ENCODE data around the gene FOXK2. TPM values are rescaled to one million over a fixed set of nuclear protein-coding genes. Genes with fewer than 3 reads are reported as not detected.

Gene FOXK2
- total RNA-seq, 4 donors from 2014 or later = 15.9 to 70.9 (median 42.7) TPM

DNA sequence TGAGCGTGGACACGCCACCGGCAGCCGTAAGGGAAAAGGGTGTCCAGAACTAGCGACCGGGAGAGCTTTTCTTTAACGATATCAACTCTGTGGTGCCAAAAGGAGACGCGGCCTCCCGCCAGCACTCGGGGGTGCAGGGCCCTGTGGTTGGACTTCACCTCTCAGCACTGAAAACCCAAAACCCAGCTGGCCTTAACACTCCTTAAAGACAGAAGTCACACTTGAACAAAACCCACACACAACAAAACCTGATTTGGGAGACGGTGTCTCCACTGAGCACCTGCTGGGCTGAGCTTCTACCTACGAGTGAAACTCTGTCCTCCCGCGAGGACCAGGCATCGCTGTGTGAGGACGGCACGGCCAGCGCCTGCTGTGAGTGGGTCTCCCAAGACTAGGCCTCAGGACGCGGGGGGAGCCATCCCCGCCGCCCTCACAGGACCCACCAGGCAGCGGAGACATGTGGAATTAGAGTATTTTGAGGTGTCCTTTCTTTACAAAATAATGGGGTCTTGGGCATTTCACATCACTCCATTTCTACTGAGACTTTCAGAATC, 82.0 kb downstream of the FOXK2 start:
- Histone ChIP-seq H3K9me3 (no peaks in the 10 kb centered on the region), H3K27ac (no peak overlapping the region), H3K36me3 (no peaks in the 10 kb centered on the region), H3K4me3 (no peak overlapping the region), H3K4me1 (no peaks in the 10 kb centered on the region), H3K27me3 (no peaks in the 10 kb centered on the region)
- TF ChIP-seq, protein P1, sequence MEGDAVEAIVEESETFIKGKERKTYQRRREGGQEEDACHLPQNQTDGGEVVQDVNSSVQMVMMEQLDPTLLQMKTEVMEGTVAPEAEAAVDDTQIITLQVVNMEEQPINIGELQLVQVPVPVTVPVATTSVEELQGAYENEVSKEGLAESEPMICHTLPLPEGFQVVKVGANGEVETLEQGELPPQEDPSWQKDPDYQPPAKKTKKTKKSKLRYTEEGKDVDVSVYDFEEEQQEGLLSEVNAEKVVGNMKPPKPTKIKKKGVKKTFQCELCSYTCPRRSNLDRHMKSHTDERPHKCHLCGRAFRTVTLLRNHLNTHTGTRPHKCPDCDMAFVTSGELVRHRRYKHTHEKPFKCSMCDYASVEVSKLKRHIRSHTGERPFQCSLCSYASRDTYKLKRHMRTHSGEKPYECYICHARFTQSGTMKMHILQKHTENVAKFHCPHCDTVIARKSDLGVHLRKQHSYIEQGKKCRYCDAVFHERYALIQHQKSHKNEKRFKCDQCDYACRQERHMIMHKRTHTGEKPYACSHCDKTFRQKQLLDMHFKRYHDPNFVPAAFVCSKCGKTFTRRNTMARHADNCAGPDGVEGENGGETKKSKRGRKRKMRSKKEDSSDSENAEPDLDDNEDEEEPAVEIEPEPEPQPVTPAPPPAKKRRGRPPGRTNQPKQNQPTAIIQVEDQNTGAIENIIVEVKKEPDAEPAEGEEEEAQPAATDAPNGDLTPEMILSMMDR (IDR thresholded peaks at IDR 0.05) = no peak
- no peak for TF ChIP-seq POLR2A (IDR thresholded peaks at IDR 0.05)
- intact Hi-C loops (cut with DNase I; ENCODE audit: low total_unique reads) = no loop called here
- DNase-seq = no peak

DNA sequence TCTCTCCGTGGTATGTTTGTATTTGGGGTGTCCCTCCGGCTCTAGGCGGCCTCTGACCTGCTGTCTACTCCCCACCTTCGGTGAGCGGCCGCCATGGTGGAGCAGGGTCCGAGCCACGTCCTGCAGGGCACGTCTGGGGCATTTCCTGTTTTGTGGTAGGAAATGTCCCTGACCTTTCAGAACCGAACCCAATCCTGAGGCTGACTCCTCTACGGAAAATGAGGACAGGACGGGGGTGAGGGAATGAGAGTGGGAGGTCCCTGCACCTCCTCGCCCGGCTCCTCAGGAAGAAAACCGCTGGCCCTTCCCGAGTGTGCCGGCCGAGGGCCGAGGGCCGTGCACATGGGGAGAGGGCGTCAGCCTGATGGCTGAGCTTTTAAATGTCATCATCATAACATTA, 83.0 kb downstream of the FOXK2 start:
- intact Hi-C loops (cut with DNase I; ENCODE audit: low total_unique reads) = no loop called here
- H3K27me3 ChIP-seq = no peaks in the 10 kb centered on the region
- TF ChIP-seq, protein P1 (IDR thresholded peaks at IDR 0.05) = no peak
- no peak for TF ChIP-seq POLR2A (IDR thresholded peaks at IDR 0.05)
- peak overlapping the region in 1 of 2 donors; percentile 1 for H3K27ac ChIP-seq
- H3K4me3 ChIP-seq = no peak overlapping the region
- no peak for DNase-seq
- H3K36me3 ChIP-seq = no peaks in the 10 kb centered on the region
- no peaks in the 10 kb centered on the region for H3K9me3 ChIP-seq
- H3K4me1 ChIP-seq = no peaks in the 10 kb centered on the region

DNA sequence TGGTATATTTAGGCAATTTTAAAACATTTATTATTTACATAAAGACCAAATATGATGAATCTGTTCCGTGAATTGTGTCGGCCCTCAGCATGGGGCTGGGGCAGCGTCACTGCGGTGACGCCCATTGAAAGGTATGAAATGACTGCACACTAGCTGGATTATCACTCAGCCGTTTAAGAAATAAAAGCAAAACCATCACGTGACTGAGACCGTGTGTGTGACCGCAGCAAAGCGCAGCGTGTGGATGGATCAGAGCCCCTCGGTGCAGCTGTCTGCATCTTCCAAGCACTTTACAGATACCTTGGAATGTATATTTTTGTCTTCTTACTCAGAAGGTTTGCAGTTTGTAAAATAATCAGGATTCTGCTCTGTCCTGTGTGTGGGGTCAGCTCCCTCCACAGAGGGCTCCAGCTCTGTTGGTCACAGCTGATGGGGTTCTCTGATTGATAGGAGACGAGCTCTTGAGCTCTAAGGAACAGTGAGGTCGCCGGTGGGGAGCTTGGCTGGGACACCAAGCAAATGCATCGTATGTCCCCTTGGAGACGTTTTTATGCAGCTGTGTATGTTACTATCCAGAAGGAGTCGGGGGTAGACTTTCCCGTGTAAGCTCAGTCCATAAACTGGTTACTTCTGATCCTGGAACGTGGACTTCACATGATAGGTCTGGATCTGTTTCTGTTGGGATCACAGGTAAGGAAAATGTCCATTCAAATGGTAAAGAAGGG, 83.6 kb downstream of the FOXK2 start:
- intact Hi-C loops (cut with DNase I; ENCODE audit: low total_unique reads) = no loop called here
- no peaks in the 10 kb centered on the region for H3K36me3 ChIP-seq
- no peaks in the 10 kb centered on the region for H3K27me3 ChIP-seq
- no peak overlapping the region for H3K27ac ChIP-seq
- no peaks in the 10 kb centered on the region for H3K9me3 ChIP-seq
- DNase-seq = no peak
- H3K4me1 ChIP-seq = no peaks in the 10 kb centered on the region
- no peak overlapping the region for H3K4me3 ChIP-seq
- TF ChIP-seq POLR2A (IDR thresholded peaks at IDR 0.05) = no peak
- TF ChIP-seq, protein P1 (IDR thresholded peaks at IDR 0.05) = no peak

DNA sequence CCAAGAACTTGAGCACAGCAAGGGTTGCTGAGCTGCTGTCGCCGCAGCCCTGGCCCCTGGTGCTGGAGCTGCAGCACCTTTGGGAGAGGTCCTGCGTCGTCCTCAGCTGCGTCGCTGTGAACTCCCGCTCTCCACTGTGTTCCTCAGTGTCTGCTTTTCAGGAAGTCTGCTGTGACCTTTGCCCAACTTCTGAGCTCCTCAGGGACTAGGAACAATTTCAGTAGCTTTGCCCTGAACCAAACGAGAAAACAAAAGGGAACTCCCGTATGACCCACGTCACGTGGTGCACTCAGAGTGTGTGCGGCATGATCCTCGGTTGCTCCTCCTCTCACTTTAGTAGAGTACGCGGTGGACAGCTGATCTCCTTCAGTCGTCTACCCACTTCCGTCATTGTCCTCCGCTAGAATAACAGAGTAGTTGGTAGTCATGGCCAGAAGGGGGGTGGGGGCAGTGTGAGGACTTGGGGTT, 84.5 kb downstream of the FOXK2 start:
- Histone ChIP-seq H3K4me1 (no peaks in the 10 kb centered on the region), H3K27me3 (no peaks in the 10 kb centered on the region), H3K27ac (no peak overlapping the region), H3K9me3 (no peaks in the 10 kb centered on the region), H3K4me3 (no peak overlapping the region), H3K36me3 (no peaks in the 10 kb centered on the region)
- no peak for TF ChIP-seq POLR2A (IDR thresholded peaks at IDR 0.05)
- TF ChIP-seq, protein P1 (IDR thresholded peaks at IDR 0.05) = no peak
- peak in 1 of 2 donors; percentile 44 for DNase-seq
- intact Hi-C loops (cut with DNase I; ENCODE audit: low total_unique reads) = no loop called here

DNA sequence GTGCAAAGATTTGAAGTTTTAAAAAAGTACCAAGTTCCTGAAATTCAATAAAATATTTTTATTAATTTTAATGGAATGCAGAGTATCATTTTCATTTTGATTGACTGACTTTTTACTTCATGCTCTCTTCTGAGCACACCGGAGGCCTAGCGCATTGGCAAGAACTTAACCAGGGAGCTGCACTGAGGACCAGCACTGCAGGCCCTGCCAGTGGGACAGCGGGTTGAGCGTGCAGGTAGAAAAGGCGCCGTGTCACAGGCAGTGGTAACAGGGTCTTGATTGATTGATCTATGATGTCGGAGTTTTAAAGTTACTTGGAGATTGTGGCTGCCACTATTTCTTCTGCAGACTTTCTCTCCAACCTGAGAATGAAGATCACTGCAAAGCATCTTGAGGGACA, 85.0 kb downstream of the FOXK2 start:
- H3K4me1 ChIP-seq = no peaks in the 10 kb centered on the region
- no peak overlapping the region for H3K4me3 ChIP-seq
- H3K27me3 ChIP-seq = no peaks in the 10 kb centered on the region
- H3K27ac ChIP-seq = no peak overlapping the region
- no peaks in the 10 kb centered on the region for H3K9me3 ChIP-seq
- intact Hi-C loops (cut with DNase I; ENCODE audit: low total_unique reads) = no loop called here
- TF ChIP-seq POLR2A (IDR thresholded peaks at IDR 0.05) = no peak
- TF ChIP-seq, protein P1 (IDR thresholded peaks at IDR 0.05) = no peak
- H3K36me3 ChIP-seq = no peaks in the 10 kb centered on the region
- DNase-seq = no peak

Measured in uterus (tissue), 4 donors.